ENCODE data around the gene CLEC20A.

GRCh38 chr1:178495741-178496409, 889 bp downstream of the CLEC20A start:
- no peak for TF ChIP-seq CTCF (IDR thresholded peaks at IDR 0.05)
- TF ChIP-seq POLR2A (IDR thresholded peaks at IDR 0.05; ENCODE audit: low read depth), result no peak
- TF ChIP-seq POLR2AphosphoS5 (IDR thresholded peaks at IDR 0.05), result no peak
